SJCRH30 (cell line): ENCODE results near the gene FXYD3. TPM values are rescaled to one million over a fixed set of nuclear protein-coding genes. Genes with fewer than 3 reads are reported as not detected.

Source experiments
- DNase-seq, 2 experiments: peaks; one replicate each; pipeline ENCODE4 v3.0.0-alpha.2; 2015 to 2020
- H3K27ac ChIP-seq: fragments of 250-450 bp; sonication (Bioruptor Pico); 2 replicates; pipeline ENCODE4 v1.5.1; 2020; ENCODE audit warnings: mild to moderate bottlenecking, moderate library complexity
- H3K27me3 ChIP-seq: fragments of 250-450 bp; sonication (Bioruptor Pico); 2 replicates; pipeline ENCODE4 v1.5.1; 2020; ENCODE audit warnings: mild to moderate bottlenecking, moderate library complexity
- H3K36me3 ChIP-seq: fragments of 250-450 bp; sonication (Bioruptor Pico); 2 replicates; pipeline ENCODE4 v1.5.1; 2020; ENCODE audit warnings: mild to moderate bottlenecking, moderate library complexity
- H3K4me1 ChIP-seq: fragments of 250-450 bp; sonication (Bioruptor Pico); 2 replicates; pipeline ENCODE4 v1.5.1; 2020; ENCODE audit warnings: mild to moderate bottlenecking, moderate library complexity
- H3K4me3 ChIP-seq: fragments of 250-450 bp; sonication (Bioruptor Pico); 2 replicates; pipeline ENCODE4 v1.5.1; 2020; ENCODE audit warnings: mild to moderate bottlenecking, moderate library complexity
- H3K9me3 ChIP-seq: fragments of 250-450 bp; sonication (Bioruptor Pico); replicated peaks from 2 replicates; pipeline ENCODE4 v1.5.1; 2020; ENCODE audit warnings: mild to moderate bottlenecking, moderate library complexity
- total RNA-seq: library from RNA; depleted of rRNA; stranded (reverse); fragments of >200 nt; shearing (Covaris generic); gene quantifications from 2 replicates; pipeline ENCODE4 v1.2.3, GENCODE V29; 2014

The FXYD3 gene
- total RNA-seq, 1 experiment from 2014 or later: not detected

GRCh38 chr19:35107545-35107944 lies 8.1 kb upstream of the FXYD3 start:
- DNase-seq: peak; percentile 33 to 62

DNA sequence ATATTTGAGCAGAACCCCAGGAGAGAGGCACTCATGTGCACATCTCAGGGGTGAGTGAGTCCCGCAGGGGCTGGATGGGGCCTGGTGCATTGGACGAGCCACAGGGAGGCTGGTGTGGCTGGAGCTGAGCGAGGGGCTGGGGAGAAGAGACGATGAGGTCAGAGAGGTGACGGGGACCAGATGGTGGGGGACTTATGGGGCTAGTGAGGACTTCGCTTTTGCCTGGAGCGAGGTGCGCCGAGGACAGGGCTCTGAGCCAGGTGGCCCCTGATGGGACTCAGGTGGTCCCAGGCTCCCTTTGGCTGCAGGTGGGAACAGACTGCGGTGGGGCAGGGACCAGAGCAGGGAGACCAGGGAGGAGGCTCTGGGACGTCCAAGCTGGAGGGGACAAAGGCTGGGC lies 6.9 kb upstream of the FXYD3 start:
- Histone ChIP-seq H3K4me1 (no peaks in the 10 kb centered on the region; the same call in 1 of the 2 replicates), H3K9me3 (no peaks in the 10 kb centered on the region; the same call in 1 of the 2 replicates), H3K4me3 (no peak overlapping the region), H3K27ac (no peak overlapping the region), H3K27me3 (no peaks in the 10 kb centered on the region), H3K36me3 (no peaks in the 10 kb centered on the region)
- DNase-seq: no peak

More at GRCh38 chr19:35107545-35107944, 8.1 kb upstream of the FXYD3 start:
- no peak overlapping the region for H3K27ac ChIP-seq
- no peaks in the 10 kb centered on the region; the same call in 1 of the 2 replicates for H3K9me3 ChIP-seq
- no peaks in the 10 kb centered on the region for H3K36me3 ChIP-seq
- H3K4me3 ChIP-seq: no peak overlapping the region
- no peaks in the 10 kb centered on the region; the same call in 1 of the 2 replicates for H3K4me1 ChIP-seq
- no peaks in the 10 kb centered on the region for H3K27me3 ChIP-seq

GRCh38 chr19:35109395-35110112 lies 6.1 kb upstream of the FXYD3 start:
- Histone ChIP-seq H3K4me1 (no peaks in the 10 kb centered on the region; the same call in 1 of the 2 replicates), H3K4me3 (no peak overlapping the region), H3K36me3 (no peaks in the 10 kb centered on the region), H3K27me3 (no peaks in the 10 kb centered on the region; the same call in 1 of the 2 replicates), H3K9me3 (no peaks in the 10 kb centered on the region; the same call in 1 of the 2 replicates), H3K27ac (no peak overlapping the region)
- no peak for DNase-seq

DNA sequence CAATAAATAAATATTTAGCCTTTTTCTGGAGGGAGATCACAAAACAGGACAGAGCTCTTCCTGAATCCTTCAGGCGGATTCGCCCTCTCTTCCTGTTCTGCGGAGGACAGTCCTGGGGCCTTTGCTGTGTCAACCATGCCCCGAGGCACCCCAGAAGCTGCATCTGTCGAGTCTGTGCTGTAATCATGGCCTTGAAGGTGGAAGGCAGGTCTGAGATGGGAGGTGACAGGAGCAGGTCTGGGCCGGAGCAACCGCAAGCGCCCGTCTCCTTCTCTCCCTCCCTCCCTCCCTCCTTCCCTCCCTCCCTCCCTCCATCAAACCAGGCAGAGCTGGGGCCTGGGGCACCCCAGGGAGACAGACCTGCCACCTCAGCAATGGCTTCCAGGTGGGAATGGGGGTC lies 4.6 kb upstream of the FXYD3 start:
- Histone ChIP-seq H3K27ac (no peak overlapping the region), H3K9me3 (no peaks in the 10 kb centered on the region; the same call in 1 of the 2 replicates), H3K4me3 (no peak overlapping the region), H3K27me3 (no peaks in the 10 kb centered on the region; the same call in none of the 2 replicates), H3K4me1 (no peaks in the 10 kb centered on the region; the same call in 1 of the 2 replicates), H3K36me3 (no peaks in the 10 kb centered on the region)
- DNase-seq: no peak

GRCh38 chr19:35112995-35113688 lies 2.5 kb upstream of the FXYD3 start:
- Histone ChIP-seq H3K9me3 (no peaks in the 10 kb centered on the region), H3K4me1 (no peaks in the 10 kb centered on the region), H3K36me3 (no peaks in the 10 kb centered on the region), H3K27me3 (peaks cover 6% of the 10 kb centered on the region), H3K4me3 (no peak overlapping the region), H3K27ac (no peak overlapping the region)
- no peak for DNase-seq

DNA sequence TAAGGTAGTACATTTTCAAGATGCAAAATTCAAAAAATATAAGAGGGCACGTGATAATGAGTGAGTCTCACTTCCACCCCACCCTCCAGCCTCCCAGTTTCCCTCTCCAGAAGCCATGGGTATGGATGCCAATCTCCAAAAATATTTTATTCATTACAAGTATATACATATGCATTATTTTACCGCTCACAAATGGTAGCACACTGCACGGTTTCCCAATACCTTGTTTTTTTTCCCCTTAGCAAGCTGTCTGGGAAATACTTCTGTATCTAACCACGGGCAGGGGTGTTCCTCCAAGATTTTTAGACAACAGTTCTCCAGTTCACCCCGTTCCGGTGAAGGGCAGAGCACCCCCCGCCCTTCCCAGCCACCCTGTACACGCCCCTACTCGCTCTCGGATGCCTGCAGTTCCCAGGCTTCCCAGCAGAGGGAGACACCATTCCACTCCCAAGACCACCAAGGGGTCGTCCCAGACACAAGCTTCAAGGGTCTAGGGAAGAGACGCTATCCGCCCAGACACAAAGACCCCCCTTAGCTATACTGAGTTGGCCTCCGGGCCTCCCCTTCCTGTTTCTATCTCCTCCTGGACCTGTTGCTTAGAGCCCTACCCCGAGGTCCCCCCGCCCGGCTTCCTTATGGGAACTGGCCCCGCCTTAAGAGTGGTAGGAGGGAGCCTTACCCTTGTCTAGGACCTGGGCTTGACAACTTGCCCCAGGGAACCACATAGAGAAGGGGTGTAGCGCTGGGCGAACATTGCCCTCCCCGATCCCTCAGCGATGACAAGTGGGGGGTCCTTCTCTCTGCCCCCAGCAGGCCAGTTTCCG lies 1.1 kb upstream of the FXYD3 start:
- peak; percentile 62 to 81 for DNase-seq
- H3K36me3 ChIP-seq: no peaks in the 10 kb centered on the region
- peaks cover 6% of the 10 kb centered on the region for H3K27me3 ChIP-seq
- H3K27ac ChIP-seq: no peak overlapping the region
- no peaks in the 10 kb centered on the region for H3K4me1 ChIP-seq
- H3K9me3 ChIP-seq: no peaks in the 10 kb centered on the region
- H3K4me3 ChIP-seq: no peak overlapping the region

GRCh38 chr19:35116072-35116801 lies 614 bp downstream of the FXYD3 start:
- DNase-seq: no peak
- H3K4me1 ChIP-seq: no peaks in the 10 kb centered on the region
- H3K36me3 ChIP-seq: no peaks in the 10 kb centered on the region
- no peak overlapping the region for H3K4me3 ChIP-seq
- H3K27ac ChIP-seq: no peak overlapping the region
- peaks cover 6% of the 10 kb centered on the region for H3K27me3 ChIP-seq
- no peaks in the 10 kb centered on the region for H3K9me3 ChIP-seq

GRCh38 chr19:35117116-35117515 lies 1.5 kb downstream of the FXYD3 start:
- Histone ChIP-seq H3K4me3 (no peak overlapping the region), H3K4me1 (no peaks in the 10 kb centered on the region), H3K27me3 (peaks cover 11% of the 10 kb centered on the region), H3K9me3 (no peaks in the 10 kb centered on the region), H3K36me3 (no peaks in the 10 kb centered on the region), H3K27ac (no peak overlapping the region)
- no peak for DNase-seq

GRCh38 chr19:35117799-35118198 lies 2.2 kb downstream of the FXYD3 start:
- H3K9me3 ChIP-seq: no peaks in the 10 kb centered on the region
- H3K27me3 ChIP-seq: peaks cover 11% of the 10 kb centered on the region
- H3K36me3 ChIP-seq: no peaks in the 10 kb centered on the region
- no peak overlapping the region for H3K27ac ChIP-seq
- no peaks in the 10 kb centered on the region for H3K4me1 ChIP-seq
- H3K4me3 ChIP-seq: no peak overlapping the region
- DNase-seq: no peak

DNA sequence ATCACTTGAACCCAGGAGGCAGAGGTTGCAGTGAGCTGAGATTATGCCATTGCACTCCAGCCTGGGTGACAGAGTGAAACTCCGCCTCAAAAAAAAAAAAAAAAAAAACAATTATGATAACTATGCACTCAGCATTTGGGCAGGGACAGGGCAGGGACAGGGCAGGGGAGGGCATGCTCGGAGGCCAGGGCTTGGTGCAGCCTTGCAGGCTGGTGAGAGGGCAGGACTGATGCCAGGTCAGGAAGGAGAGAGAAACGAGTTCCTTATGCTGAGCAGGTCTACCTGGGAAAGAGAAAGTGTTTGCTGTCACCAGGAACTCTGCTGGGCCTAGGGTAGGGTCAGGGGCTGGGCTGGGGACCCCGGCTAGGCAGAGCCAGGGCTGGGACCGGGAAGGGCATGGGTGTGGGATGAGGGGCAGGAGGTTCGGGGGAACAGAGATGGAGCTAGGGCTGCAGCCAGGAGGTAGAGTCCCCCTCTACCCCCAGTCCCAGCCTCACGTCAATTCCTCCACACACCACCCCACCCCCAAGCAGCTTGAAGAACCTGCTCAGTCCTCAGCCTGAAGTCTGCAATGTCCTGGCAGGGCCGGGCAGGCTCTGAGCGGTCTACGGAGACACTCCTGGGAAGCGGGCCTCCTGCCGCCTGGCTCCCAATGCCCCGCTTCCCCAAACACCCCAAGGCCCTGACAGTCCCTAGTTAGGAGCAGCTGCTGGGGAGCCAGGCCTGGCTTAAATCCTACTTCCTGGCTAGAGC lies 2.8 kb downstream of the FXYD3 start:
- peaks cover 11% of the 10 kb centered on the region for H3K27me3 ChIP-seq
- H3K27ac ChIP-seq: no peak overlapping the region
- H3K4me1 ChIP-seq: no peaks in the 10 kb centered on the region
- no peaks in the 10 kb centered on the region for H3K36me3 ChIP-seq
- no peak for DNase-seq
- no peak overlapping the region for H3K4me3 ChIP-seq
- H3K9me3 ChIP-seq: no peaks in the 10 kb centered on the region

- no peak overlapping the region for H3K27ac ChIP-seq
- no peaks in the 10 kb centered on the region for H3K36me3 ChIP-seq
- no peaks in the 10 kb centered on the region for H3K4me1 ChIP-seq
- no peak overlapping the region for H3K4me3 ChIP-seq
- H3K9me3 ChIP-seq: no peaks in the 10 kb centered on the region
- DNase-seq: no peak
- peaks cover 11% of the 10 kb centered on the region for H3K27me3 ChIP-seq
Measured at GRCh38 chr19:35119091-35119490, 3.5 kb downstream of the FXYD3 start.

- Histone ChIP-seq H3K4me1 (no peaks in the 10 kb centered on the region), H3K4me3 (no peak overlapping the region), H3K27ac (no peak overlapping the region), H3K27me3 (peaks cover 11% of the 10 kb centered on the region), H3K36me3 (no peaks in the 10 kb centered on the region), H3K9me3 (no peaks in the 10 kb centered on the region)
- no peak for DNase-seq
Measured at GRCh38 chr19:35119578-35120155, 4.0 kb downstream of the FXYD3 start.

GRCh38 chr19:35120492-35120891 lies 4.9 kb downstream of the FXYD3 start:
- H3K27me3 ChIP-seq: peaks cover 11% of the 10 kb centered on the region
- no peak overlapping the region for H3K27ac ChIP-seq
- no peaks in the 10 kb centered on the region for H3K9me3 ChIP-seq
- DNase-seq: peak; percentile 50 to 62
- H3K36me3 ChIP-seq: no peaks in the 10 kb centered on the region
- H3K4me1 ChIP-seq: no peaks in the 10 kb centered on the region
- no peak overlapping the region for H3K4me3 ChIP-seq
